ENCODE results near the gene MISP3. TPM values are rescaled to one million over a fixed set of nuclear protein-coding genes. Genes with fewer than 3 reads are reported as not detected.
A peak's percentile ranks its signal among the peaks of the same experiment; 100 is the strongest.

The MISP3 gene
- total and polyA plus RNA-seq, 9 of the 15 experiments (the other 6 are each of a cell fraction or from before 2014, with no cell fraction given): 0.25 to 5.6 (median 1.6) TPM

GRCh38 chr19:14055396-14055795, 17.2 kb upstream of the MISP3 start:
- intact Hi-C loops (cut with micrococcal nuclease) (no loop called here), in situ Hi-C loops (cut with MboI) (loop anchor here (25.0 kb wide), 1 partner anchor 468 kb away; no protein-coding TSS in a partner anchor)
- CTCF ChIA-PET (ENCODE audit: low intra/inter-chr PET ratio): no interaction called here
- H4K20me1 ChIP-seq (replicated peaks; ENCODE audit: control insufficient read depth, insufficient read depth, low read length): no peaks in the 10 kb centered on the region
- no peaks in the 10 kb centered on the region for H3K9me1 ChIP-seq (ENCODE audit: control insufficient read depth, insufficient read depth, low read length)
- no peak overlapping the region for H3K4me2 ChIP-seq (ENCODE audit: insufficient read depth, low read length)
- FAIRE-seq: no peak
- BruUV-seq (replicated peaks): no TSS peak
- no peak for ATAC-seq
- H3K9ac ChIP-seq (ENCODE audit: insufficient read depth in 1 of 2, low read depth in 2 of 2, low read length in 2 of 2): no peak overlapping the region
- H3K36me3 ChIP-seq (ENCODE audit: control insufficient read depth, insufficient read depth, low read length): peaks cover 11% of the 10 kb centered on the region; the same call in 1 of the 3 replicates
- H3K27me3 ChIP-seq (ENCODE audit: control insufficient read depth in 2 of 2, insufficient read depth in 2 of 2, low read length in 2 of 2): no peaks in the 10 kb centered on the region
- H3K4me1 ChIP-seq (replicated peaks in 1 of 2; ENCODE audit: control insufficient read depth in 2 of 2, insufficient read depth in 2 of 2, low read length in 2 of 2): peaks cover 23 to 58% of the 10 kb centered on the region in 2 experiments
- 59% methylated on average over 3 of the region's 3 CpGs for WGBS (ENCODE audit: insufficient coverage, low coverage, missing lambda C conversion rate)
- TF ChIP-seq ZNF589 (CRISPR knock-in tag; IDR thresholded peaks at IDR 0.05; ENCODE audit: low read depth) (no peak), HMGXB4 (CRISPR knock-in tag; IDR thresholded peaks at IDR 0.05) (no peak), ZFPM2 (CRISPR knock-in tag; IDR thresholded peaks at IDR 0.05) (no peak), KLF13 (tag; IDR thresholded peaks at IDR 0.05; ENCODE audit: borderline replicate concordance, low read depth) (no peak), NONO (IDR thresholded peaks at IDR 0.05; ENCODE audit: low read depth in 2 of 2, low read length in 1 of 2) (no peak), POLR2AphosphoS2 (IDR thresholded peaks at IDR 0.05; ENCODE audit: low read length) (no peak), TSC22D4 (tag; IDR thresholded peaks at IDR 0.05) (no peak), ZKSCAN1 (IDR thresholded peaks at IDR 0.05; ENCODE audit: low read depth, low read length) (peak; percentile 86)
- no peaks in the 10 kb centered on the region for H3K79me2 ChIP-seq (ENCODE audit: control insufficient read depth, insufficient read depth, low read length)
- no peaks in the 10 kb centered on the region for H3K9me3 ChIP-seq (replicated peaks; ENCODE audit: control insufficient read depth, insufficient read depth, low read depth, low read length)
- no peak overlapping the region for H3K27ac ChIP-seq (ENCODE audit: extremely low read depth, low read depth, low read length)
- H2AFZ ChIP-seq (ENCODE audit: low read depth, low read length): no peak overlapping the region
- H3K4me3 ChIP-seq: no peak overlapping the region
- POLR2A ChIA-PET: interaction anchor here (1.0 kb wide), 1 partner anchor 13 kb away, joined by 4 read pairs; no protein-coding TSS in a partner anchor
- DNase-seq (ENCODE audit: extremely low read depth in 1 of 4, low spot score in 3 of 4): peak in 1 of 4 experiments; percentile 3
